DMS79 treated with DMSO at 0.1 percent for 48 hours (cell line): ENCODE results near the gene PNPLA6.

Experiments used
- DNase-seq: peaks from one replicate; lab custom pipeline; 2025; lab: John Stamatoyannopoulos, UW

PNPLA6 gene

GRCh38 chr19:7600721-7601120, 65.2 kb downstream of the PNPLA6 start:
- DNase-seq = no peak

- peak; percentile 66 for DNase-seq
These were observed 66.9 kb downstream of the PNPLA6 start for GRCh38 chr19:7602240-7602934.

- peak; percentile 66 for DNase-seq
These were observed 67.5 kb downstream of the PNPLA6 start for GRCh38 chr19:7602935-7603497.

- no peak for DNase-seq
These were observed 68.4 kb downstream of the PNPLA6 start for GRCh38 chr19:7603919-7604318.

- DNase-seq = no peak
These were observed 70.1 kb downstream of the PNPLA6 start for GRCh38 chr19:7605490-7606222.

- DNase-seq = no peak
These were observed 70.8 kb downstream of the PNPLA6 start for GRCh38 chr19:7606289-7606688.

- DNase-seq = no peak
These were observed 71.8 kb downstream of the PNPLA6 start for GRCh38 chr19:7607212-7607873.

- DNase-seq = no peak
These were observed 72.5 kb downstream of the PNPLA6 start for GRCh38 chr19:7607874-7608560.

- DNase-seq = no peak
These were observed 75.1 kb downstream of the PNPLA6 start for GRCh38 chr19:7610491-7611240.
